Measurements from ENCODE around the gene DLGAP3. TPM values are rescaled to one million over a fixed set of nuclear protein-coding genes. Genes with fewer than 3 reads are reported as not detected.

The DLGAP3 gene
- total RNA-seq, 1 experiment from 2014 or later, result 0.27 TPM

- no peak for TF ChIP-seq ATF3 (IDR thresholded peaks at IDR 0.05)
- TF ChIP-seq FOSL1 (IDR thresholded peaks at IDR 0.05; ENCODE audit: low read depth), result no peak
- TF ChIP-seq CTCF (IDR thresholded peaks at IDR 0.05 in 2 of 3, conservative IDR thresholded peaks at IDR 0.05 in 1 of 3; ENCODE audit: borderline replicate concordance in 1 of 3, insufficient read depth in 1 of 3, low read depth in 2 of 3, low read length in 2 of 3), result no peak
- TF ChIP-seq SP1 (IDR thresholded peaks at IDR 0.05; ENCODE audit: low read depth), result no peak
These were observed 72.8 kb downstream of the DLGAP3 start (continued) for GRCh38 chr1:34856697-34857096.

GRCh38 chr1:34852677-34853217 is 76.7 kb downstream of the DLGAP3 start:
- peak; percentile 99 for ATAC-seq
- TF ChIP-seq CTCF (IDR thresholded peaks at IDR 0.05 in 2 of 3, conservative IDR thresholded peaks at IDR 0.05 in 1 of 3; ENCODE audit: borderline replicate concordance in 1 of 3, insufficient read depth in 1 of 3, low read depth in 2 of 3, low read length in 2 of 3) (peak; percentile 98 to 99 (median 98)), ZBTB33 (IDR thresholded peaks at IDR 0.05; ENCODE audit: extremely low read depth, insufficient replicate concordance, low read length) (no peak), ZFX (IDR thresholded peaks at IDR 0.05) (no peak), CEBPB (IDR thresholded peaks at IDR 0.05; ENCODE audit: low read depth) (no peak), SRF (IDR thresholded peaks at IDR 0.05; ENCODE audit: low read depth) (no peak), SIN3A (IDR thresholded peaks at IDR 0.05; ENCODE audit: low read depth) (no peak), ELF1 (IDR thresholded peaks at IDR 0.05; ENCODE audit: borderline replicate concordance, low read depth) (no peak), FOSL1 (IDR thresholded peaks at IDR 0.05; ENCODE audit: low read depth) (no peak), CBX3 (IDR thresholded peaks at IDR 0.05; ENCODE audit: low read depth) (peak; percentile 83; the same call in 1 of the 2 replicates), TCF7L2 (IDR thresholded peaks at IDR 0.05; ENCODE audit: borderline replicate concordance, extremely low read depth, insufficient read depth, insufficient read length) (peak; percentile 28), YY1 (IDR thresholded peaks at IDR 0.05; ENCODE audit: extremely low read depth, insufficient replicate concordance, low read depth, low read length) (peak; percentile 13), RAD21 (IDR thresholded peaks at IDR 0.05; ENCODE audit: low read depth) (peak; percentile 91), POLR2AphosphoS5 (IDR thresholded peaks at IDR 0.05; ENCODE audit: low read depth, low read length) (peak; percentile 50), EZH2phosphoT487 (IDR thresholded peaks at IDR 0.05; ENCODE audit: borderline replicate concordance) (no peak), POLR2A (IDR thresholded peaks at IDR 0.05; ENCODE audit: borderline replicate concordance, extremely low read depth, insufficient read depth, insufficient read length) (no peak), MAX (IDR thresholded peaks at IDR 0.05) (0 out of 2 replicates have a peak, but pooled peaks have one; percentile 30)

More at GRCh38 chr1:34852677-34853217, 76.7 kb downstream of the DLGAP3 start:
- Histone ChIP-seq H3K4me1 (ENCODE audit: control insufficient read depth in 1 of 2, insufficient read depth in 2 of 2, low read length in 2 of 2) (peaks cover 0 to 3% of the 10 kb centered on the region in 2 experiments; a peak in 1 of 4 replicates), H3K27me3 (ENCODE audit: insufficient read depth, low read length) (no peaks in the 10 kb centered on the region), H3K9me2 (ENCODE audit: insufficient read depth) (no peaks in the 10 kb centered on the region), H3K9me3 (ENCODE audit: control insufficient read depth in 1 of 2, insufficient read depth in 1 of 2, low read depth in 1 of 2, low read length in 2 of 2) (no peaks in the 10 kb centered on the region), H3K9ac (ENCODE audit: low read length) (no peak overlapping the region), H3K36me3 (ENCODE audit: control insufficient read depth in 1 of 2, insufficient read depth in 2 of 2, low read length in 2 of 2) (peaks cover 10 to 14% of the 10 kb centered on the region in 2 experiments; a peak in 3 of 4 replicates), H3K79me2 (ENCODE audit: insufficient read depth, low read length) (peaks cover 35% of the 10 kb centered on the region), H4K20me1 (ENCODE audit: insufficient read depth) (no peaks in the 10 kb centered on the region), H2AFZ (ENCODE audit: low read depth, low read length, poor library complexity, severe bottlenecking) (no peak overlapping the region), H3K27ac (ENCODE audit: low read depth, low read length) (peak overlapping the region; percentile 8; the same call in 1 of the 2 replicates), H3K4me2 (ENCODE audit: low read length) (no peak overlapping the region), H3K4me3 (replicated peaks in 1 of 2; ENCODE audit: low read depth in 1 of 2, low read length in 2 of 2) (no peak overlapping the region)
- RAD21 ChIA-PET (ENCODE audit: low non-redundant PET in 1 of 2, low total read pairs in 2 of 2, uncharacterized antibody in 2 of 2, unreplicated experiment in 2 of 2), result interaction anchor here in 1 of 2 experiments (1.0 kb wide), 1 partner anchor 66 kb away, joined by 3 read pairs; no protein-coding TSS in a partner anchor
- DNase-seq (ENCODE audit: low read depth, low spot score), result peak; percentile 90
- CTCF ChIA-PET, result interaction anchor here (0.6 to 2.1 kb wide), 25 partner anchors 8 to 1380 kb away, joined by 3 to 19 read pairs (median 4); partner anchors contain the start of genes CLSPN, GJB5, TFAP2E and ZSCAN20
- BruUV-seq (replicated peaks), result no TSS peak
- intact Hi-C loops (cut with micrococcal nuclease), result loop anchor here (1.0 to 10.0 kb wide), 4 partner anchors 66 to 922 kb away; no protein-coding TSS in a partner anchor
- POLR2A ChIA-PET, result no interaction called here

Data from HCT116 (cell line).